SK-N-SH treated with all-trans-retinoic acid at 6 μM for 48 hours (cell line): ENCODE measurements around the gene SEC16A.
"Not testable (repeated sequence)": the region's sequence is repeated elsewhere in the genome, so short reads cannot be mapped to it uniquely, and the experiment has no call there.

ENCODE experiments used
- ATAC-seq: fragments of 200-7000 bp; cut with Tn5 transposase; 3 replicates; pipeline ENCODE4 v1.9.1; 2020; ENCODE audit warnings: mild to moderate bottlenecking, moderate library complexity
- ARNTL ChIP-seq: fragments of 450-650 bp; formaldehyde crosslinking; IDR thresholded peaks from 2 replicates; pipeline ENCODE4 v1.5.0; 2020; ENCODE audit warnings: low read depth, mild to moderate bottlenecking, moderate library complexity, borderline replicate concordance
- BACH2 ChIP-seq: fragments of 250-450 bp; sonication (Bioruptor Pico); IDR thresholded peaks from 2 replicates; pipeline ENCODE4 v1.9.0; 2021; ENCODE audit warnings: mild to moderate bottlenecking, borderline replicate concordance
- CSDC2 ChIP-seq: fragments of 250-450 bp; sonication (Bioruptor Pico); IDR thresholded peaks from 2 replicates; pipeline ENCODE4 v1.5.0; 2020; ENCODE audit warnings: mild to moderate bottlenecking, moderate library complexity
- OSR1 ChIP-seq: fragments of 250-450 bp; sonication (Bioruptor Pico); IDR thresholded peaks from 2 replicates; pipeline ENCODE4 v1.8.0; 2022; ENCODE audit warnings: moderate library complexity, mild to moderate bottlenecking, inconsistent platforms
- RARB ChIP-seq: fragments of 250-450 bp; sonication (Bioruptor Pico); IDR thresholded peaks from 2 replicates; pipeline ENCODE4 v1.8.0; 2021; ENCODE audit warnings: mild to moderate bottlenecking, moderate library complexity
- TOX ChIP-seq: fragments of 250-450 bp; sonication (Bioruptor Pico); IDR thresholded peaks from 2 replicates; pipeline ENCODE4 v1.8.0; 2021; ENCODE audit warnings: mild to moderate bottlenecking, moderate library complexity, borderline replicate concordance
- ZC3H10 ChIP-seq: fragments of 250-450 bp; sonication (Bioruptor Pico); IDR thresholded peaks from 2 replicates; pipeline ENCODE4 v1.5.1; 2021; ENCODE audit warnings: mild to moderate bottlenecking, moderate library complexity
- ZFP3 ChIP-seq: fragments of 250-450 bp; sonication (Bioruptor Pico); IDR thresholded peaks from 2 replicates; pipeline ENCODE4 v1.5.0; 2020; ENCODE audit warnings: mild to moderate bottlenecking, moderate library complexity
- ZFP30 ChIP-seq: fragments of 450-650 bp; formaldehyde crosslinking; IDR thresholded peaks from 2 replicates; pipeline ENCODE4 v1.5.0; 2022; ENCODE audit warnings: mild to moderate bottlenecking, moderate library complexity
- ZNF565 ChIP-seq: fragments of 450-650 bp; formaldehyde crosslinking; conservative IDR thresholded peaks from 2 replicates; pipeline ENCODE4 v1.5.0; 2020; ENCODE audit warnings: low read depth, mild to moderate bottlenecking, moderate library complexity
- TF ChIP-seq, protein P1 (sequence below): fragments of 250-450 bp; sonication (Bioruptor Pico); IDR thresholded peaks from 2 replicates; pipeline ENCODE4 v1.5.0; 2020; ENCODE audit warnings: mild to moderate bottlenecking, moderate library complexity
- TF ChIP-seq, protein P2 (sequence below): fragments of 250-450 bp; sonication (Bioruptor Pico); IDR thresholded peaks from 2 replicates; pipeline ENCODE4 v1.5.1; 2020; ENCODE audit warnings: low read depth, mild to moderate bottlenecking, moderate library complexity
- TF ChIP-seq, protein P3 (sequence below): fragments of 250-450 bp; sonication (Bioruptor Pico); IDR thresholded peaks from 2 replicates; pipeline ENCODE4 v1.8.0; 2021; ENCODE audit warnings: low read depth, mild to moderate bottlenecking, moderate library complexity, borderline replicate concordance

Gene SEC16A

DNA sequence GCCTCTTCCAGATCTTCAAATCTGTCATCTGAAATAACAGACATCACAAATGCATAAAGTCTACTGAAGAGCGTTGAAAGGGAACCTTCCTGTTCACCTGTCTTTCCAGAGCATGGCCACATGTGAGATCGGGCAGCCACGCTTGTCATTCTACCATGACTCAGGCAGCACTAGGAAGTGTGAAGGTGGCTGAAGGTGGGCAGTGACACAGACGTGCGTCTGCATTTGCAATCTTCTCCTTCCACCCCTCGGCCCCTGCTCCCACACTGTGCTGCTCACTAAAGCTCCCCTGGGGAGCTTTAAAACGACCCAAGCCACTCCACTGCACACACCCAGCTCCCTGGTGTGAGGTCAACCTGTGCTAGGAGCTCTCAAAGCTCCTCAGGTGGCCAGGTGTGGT lies 74.9 kb downstream of the SEC16A start (continued):
- TF ChIP-seq, protein P1, sequence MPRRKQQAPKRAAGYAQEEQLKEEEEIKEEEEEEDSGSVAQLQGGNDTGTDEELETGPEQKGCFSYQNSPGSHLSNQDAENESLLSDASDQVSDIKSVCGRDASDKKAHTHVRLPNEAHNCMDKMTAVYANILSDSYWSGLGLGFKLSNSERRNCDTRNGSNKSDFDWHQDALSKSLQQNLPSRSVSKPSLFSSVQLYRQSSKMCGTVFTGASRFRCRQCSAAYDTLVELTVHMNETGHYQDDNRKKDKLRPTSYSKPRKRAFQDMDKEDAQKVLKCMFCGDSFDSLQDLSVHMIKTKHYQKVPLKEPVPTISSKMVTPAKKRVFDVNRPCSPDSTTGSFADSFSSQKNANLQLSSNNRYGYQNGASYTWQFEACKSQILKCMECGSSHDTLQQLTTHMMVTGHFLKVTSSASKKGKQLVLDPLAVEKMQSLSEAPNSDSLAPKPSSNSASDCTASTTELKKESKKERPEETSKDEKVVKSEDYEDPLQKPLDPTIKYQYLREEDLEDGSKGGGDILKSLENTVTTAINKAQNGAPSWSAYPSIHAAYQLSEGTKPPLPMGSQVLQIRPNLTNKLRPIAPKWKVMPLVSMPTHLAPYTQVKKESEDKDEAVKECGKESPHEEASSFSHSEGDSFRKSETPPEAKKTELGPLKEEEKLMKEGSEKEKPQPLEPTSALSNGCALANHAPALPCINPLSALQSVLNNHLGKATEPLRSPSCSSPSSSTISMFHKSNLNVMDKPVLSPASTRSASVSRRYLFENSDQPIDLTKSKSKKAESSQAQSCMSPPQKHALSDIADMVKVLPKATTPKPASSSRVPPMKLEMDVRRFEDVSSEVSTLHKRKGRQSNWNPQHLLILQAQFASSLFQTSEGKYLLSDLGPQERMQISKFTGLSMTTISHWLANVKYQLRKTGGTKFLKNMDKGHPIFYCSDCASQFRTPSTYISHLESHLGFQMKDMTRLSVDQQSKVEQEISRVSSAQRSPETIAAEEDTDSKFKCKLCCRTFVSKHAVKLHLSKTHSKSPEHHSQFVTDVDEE, result no peak
- no peak for TF ChIP-seq ARNTL (CRISPR knock-in tag)
- no peak for TF ChIP-seq ZNF565 (CRISPR knock-in tag)
- no peak for TF ChIP-seq CSDC2 (CRISPR knock-in tag)
- TF ChIP-seq ZC3H10 (CRISPR knock-in tag), result no peak

DNA sequence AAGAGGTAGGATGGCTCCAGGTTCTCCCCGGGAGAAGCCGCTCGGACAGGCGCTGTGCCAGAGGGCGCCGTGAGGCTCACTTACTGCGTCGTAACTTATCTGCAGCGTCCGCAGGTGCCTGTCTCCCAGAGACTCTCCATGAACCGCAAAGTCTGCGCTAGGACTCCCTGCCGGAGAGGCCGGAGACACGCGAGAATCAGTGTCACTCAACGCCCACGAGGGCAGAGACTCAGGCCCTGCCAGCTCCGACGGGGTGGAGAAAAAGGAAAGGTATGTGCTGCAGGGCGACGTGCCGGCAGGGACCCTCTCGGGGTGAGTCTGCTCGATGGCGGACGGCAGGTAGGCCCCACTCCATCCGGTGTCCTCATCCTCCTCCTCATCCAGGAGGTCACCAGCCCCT lies 75.8 kb downstream of the SEC16A start:
- not testable (repeated sequence) for ATAC-seq

DNA sequence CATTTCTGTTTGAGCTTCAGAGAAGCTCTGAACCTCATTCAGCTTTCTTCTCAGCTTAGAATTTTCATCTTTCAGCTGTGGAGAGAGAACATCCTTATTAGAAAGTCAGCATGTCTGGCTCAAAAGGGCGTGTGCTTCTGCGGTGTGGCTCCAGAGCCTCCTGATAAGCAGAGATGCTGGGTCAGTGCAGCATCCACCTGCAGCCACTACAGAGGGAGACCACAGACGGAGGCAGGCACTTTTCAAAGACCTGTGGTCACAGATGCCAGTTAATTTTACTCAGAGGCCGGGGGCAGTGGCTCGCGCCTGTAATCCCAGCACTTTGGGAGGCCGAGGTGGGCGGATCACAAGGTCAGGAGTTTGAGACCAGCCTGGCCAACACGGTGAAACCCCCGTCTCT lies 76.9 kb downstream of the SEC16A start:
- ATAC-seq, result not testable (repeated sequence)

DNA sequence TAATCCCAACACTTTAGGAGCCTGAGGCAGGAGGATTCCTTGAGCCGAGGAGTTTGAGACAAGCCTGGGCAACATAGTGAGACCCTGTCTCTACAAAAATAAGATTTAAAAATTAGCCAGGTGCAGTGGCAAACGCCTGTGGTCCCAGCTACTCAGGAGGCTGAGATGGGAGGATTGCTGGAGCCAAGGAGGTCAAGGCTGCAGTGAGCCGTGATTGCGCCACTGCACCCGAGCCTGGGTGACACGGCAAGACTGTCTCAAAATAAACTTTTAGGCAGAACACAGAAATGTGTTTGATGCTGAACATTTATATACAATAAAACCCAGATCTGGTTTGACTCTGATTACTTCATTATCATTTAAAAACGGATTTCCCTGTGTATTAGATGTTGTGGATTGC lies 77.4 kb downstream of the SEC16A start:
- TF ChIP-seq, protein P2, sequence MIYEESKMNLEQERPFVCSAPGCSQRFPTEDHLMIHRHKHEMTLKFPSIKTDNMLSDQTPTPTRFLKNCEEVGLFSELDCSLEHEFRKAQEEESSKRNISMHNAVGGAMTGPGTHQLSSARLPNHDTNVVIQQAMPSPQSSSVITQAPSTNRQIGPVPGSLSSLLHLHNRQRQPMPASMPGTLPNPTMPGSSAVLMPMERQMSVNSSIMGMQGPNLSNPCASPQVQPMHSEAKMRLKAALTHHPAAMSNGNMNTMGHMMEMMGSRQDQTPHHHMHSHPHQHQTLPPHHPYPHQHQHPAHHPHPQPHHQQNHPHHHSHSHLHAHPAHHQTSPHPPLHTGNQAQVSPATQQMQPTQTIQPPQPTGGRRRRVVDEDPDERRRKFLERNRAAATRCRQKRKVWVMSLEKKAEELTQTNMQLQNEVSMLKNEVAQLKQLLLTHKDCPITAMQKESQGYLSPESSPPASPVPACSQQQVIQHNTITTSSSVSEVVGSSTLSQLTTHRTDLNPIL (CRISPR knock-in tag), result no peak
- TF ChIP-seq RARB (CRISPR knock-in tag) (no peak), ZFP3 (no peak), CSDC2 (CRISPR knock-in tag) (no peak), TOX (CRISPR knock-in tag) (no peak), ZFP30 (CRISPR knock-in tag) (no peak), BACH2 (CRISPR knock-in tag) (no peak), ARNTL (CRISPR knock-in tag) (no peak), OSR1 (CRISPR knock-in tag) (no peak)
- TF ChIP-seq, protein P3, sequence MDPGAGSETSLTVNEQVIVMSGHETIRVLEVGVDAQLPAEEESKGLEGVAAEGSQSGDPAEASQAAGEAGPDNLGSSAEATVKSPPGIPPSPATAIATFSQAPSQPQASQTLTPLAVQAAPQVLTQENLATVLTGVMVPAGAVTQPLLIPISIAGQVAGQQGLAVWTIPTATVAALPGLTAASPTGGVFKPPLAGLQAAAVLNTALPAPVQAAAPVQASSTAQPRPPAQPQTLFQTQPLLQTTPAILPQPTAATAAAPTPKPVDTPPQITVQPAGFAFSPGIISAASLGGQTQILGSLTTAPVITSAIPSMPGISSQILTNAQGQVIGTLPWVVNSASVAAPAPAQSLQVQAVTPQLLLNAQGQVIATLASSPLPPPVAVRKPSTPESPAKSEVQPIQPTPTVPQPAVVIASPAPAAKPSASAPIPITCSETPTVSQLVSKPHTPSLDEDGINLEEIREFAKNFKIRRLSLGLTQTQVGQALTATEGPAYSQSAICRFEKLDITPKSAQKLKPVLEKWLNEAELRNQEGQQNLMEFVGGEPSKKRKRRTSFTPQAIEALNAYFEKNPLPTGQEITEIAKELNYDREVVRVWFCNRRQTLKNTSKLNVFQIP (CRISPR knock-in tag), result no peak
- no peak for ATAC-seq

DNA sequence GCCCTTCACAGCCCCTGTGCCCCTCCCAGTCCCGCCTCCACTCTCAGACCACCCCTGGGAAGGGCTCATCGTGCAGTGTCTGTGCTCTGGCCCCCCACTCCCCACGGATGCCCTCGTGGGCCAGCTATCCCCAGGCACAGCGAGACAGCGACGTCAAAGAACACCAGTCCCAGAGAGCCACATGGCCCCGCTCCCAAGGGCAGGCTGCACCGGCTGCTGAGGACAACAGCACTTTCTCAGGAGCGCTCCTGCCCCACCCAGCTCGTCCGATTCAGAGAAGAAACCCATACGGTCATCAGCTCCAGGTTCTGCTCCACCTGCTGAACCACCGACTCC lies 78.1 kb downstream of the SEC16A start:
- TF ChIP-seq CSDC2 (CRISPR knock-in tag) (no peak), TOX (CRISPR knock-in tag) (no peak), ZC3H10 (CRISPR knock-in tag) (no peak), BACH2 (CRISPR knock-in tag) (no peak), ZNF565 (CRISPR knock-in tag) (no peak)
- no peak for ATAC-seq

DNA sequence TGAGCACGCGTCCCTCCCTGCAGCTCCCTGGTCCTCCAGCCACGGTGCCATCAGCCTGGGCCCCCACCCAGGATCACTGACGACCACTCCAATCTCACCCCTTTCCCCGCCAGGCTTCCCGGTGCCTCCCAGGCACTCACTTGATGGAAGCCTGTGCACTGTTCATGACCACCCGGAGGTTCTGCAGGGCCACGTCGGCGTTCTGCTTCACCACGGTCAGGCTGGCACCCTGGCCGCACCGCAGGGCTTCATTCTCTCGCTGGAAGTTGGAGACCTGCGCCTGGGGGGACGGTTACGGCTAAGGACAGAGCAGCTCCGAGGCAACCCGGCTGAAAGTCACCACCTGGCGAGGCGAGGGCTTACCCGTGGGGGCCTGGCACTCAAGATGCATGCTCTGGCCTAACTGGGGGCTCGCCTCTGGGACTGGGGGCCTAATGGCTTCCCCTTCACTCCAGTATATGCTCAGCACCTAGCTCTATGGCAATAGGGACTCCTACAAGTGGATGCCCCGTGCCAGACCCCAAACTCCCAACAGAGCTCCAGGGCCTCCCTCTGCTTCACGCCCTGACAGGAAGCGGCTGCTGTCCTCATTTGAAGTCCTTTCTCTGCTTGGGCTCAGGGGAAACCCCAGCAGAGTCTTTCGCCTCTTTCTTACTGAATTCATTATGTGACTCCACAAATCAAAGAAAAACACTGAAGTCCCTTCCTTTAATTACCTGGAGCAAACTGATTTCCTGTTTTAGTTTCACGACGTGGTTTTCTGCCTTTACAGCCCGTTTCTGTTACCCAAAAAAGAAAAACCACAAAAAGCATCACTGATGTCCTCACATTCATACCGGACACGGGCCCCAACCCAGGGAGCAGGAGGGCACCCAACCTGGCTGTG lies 78.7 kb downstream of the SEC16A start:
- TF ChIP-seq RARB (CRISPR knock-in tag), result no peak
- TF ChIP-seq, protein P1, result no peak
- no peak for ATAC-seq
